Epithelial cell of proximal tubule (primary cell): ENCODE results near the gene LRIG2. TPM values are rescaled to one million over a fixed set of nuclear protein-coding genes. Genes with fewer than 3 reads are reported as not detected.
"Not testable (repeated sequence)": the region's sequence is repeated elsewhere in the genome, so short reads cannot be mapped to it uniquely, and the experiment has no call there.

Source experiments
- DNase-seq: peaks from one replicate; pipeline ENCODE4 v3.0.0-alpha.2; 2011; ENCODE audit warnings: low read depth
- H3K4me3 ChIP-seq: 2 replicates; pipeline ENCODE4 v1.5.1; 2011; ENCODE audit warnings: low read depth, mild to moderate bottlenecking, low read length
- total RNA-seq: library from RNA; depleted of rRNA; stranded (reverse); fragments of >200 nt; gene quantifications from 2 replicates; pipeline ENCODE4 v1.2.3, GENCODE V29; 2015
- TF ChIP-seq, protein P1 (sequence below): conservative IDR thresholded peaks from 2 replicates; pipeline ENCODE4 v1.5.1; 2012; ENCODE audit warnings: low read depth, mild to moderate bottlenecking, low read length

The LRIG2 gene
- total RNA-seq, 1 donor from 2014 or later: 3.9 TPM

- no peak for DNase-seq
- TF ChIP-seq, protein P1, sequence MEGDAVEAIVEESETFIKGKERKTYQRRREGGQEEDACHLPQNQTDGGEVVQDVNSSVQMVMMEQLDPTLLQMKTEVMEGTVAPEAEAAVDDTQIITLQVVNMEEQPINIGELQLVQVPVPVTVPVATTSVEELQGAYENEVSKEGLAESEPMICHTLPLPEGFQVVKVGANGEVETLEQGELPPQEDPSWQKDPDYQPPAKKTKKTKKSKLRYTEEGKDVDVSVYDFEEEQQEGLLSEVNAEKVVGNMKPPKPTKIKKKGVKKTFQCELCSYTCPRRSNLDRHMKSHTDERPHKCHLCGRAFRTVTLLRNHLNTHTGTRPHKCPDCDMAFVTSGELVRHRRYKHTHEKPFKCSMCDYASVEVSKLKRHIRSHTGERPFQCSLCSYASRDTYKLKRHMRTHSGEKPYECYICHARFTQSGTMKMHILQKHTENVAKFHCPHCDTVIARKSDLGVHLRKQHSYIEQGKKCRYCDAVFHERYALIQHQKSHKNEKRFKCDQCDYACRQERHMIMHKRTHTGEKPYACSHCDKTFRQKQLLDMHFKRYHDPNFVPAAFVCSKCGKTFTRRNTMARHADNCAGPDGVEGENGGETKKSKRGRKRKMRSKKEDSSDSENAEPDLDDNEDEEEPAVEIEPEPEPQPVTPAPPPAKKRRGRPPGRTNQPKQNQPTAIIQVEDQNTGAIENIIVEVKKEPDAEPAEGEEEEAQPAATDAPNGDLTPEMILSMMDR: no peak
- no peak overlapping the region for H3K4me3 ChIP-seq
These were observed 26.4 kb upstream of the LRIG2 start for GRCh38 chr1:113046569-113046968.

DNA sequence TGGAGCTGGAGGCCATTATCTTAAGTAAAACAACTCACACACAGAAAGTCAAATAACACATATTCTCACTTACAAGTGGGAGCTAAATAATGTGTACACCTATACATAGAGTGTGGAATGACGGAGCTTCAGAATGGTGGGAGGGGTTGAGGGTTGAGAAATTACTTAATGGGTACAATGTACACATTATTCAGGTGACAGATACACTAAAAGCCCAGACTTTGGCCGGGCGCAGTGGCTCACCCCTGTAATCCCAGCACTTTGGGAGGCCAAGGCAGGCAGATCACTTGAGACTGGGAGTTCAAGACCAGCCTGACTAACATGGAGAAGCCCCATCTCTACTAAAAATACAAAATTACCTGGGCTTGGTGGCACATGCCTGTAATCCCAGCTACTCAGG is 24.9 kb upstream of the LRIG2 start:
- TF ChIP-seq, protein P1: no peak
- no peak overlapping the region for H3K4me3 ChIP-seq
- DNase-seq: no peak

GRCh38 chr1:113053344-113054126 is 19.5 kb upstream of the LRIG2 start:
- DNase-seq: no peak
- TF ChIP-seq, protein P1: no peak
- no peak overlapping the region for H3K4me3 ChIP-seq

- no peak overlapping the region for H3K4me3 ChIP-seq
- no peak for DNase-seq
- TF ChIP-seq, protein P1: no peak
These were observed 17.4 kb upstream of the LRIG2 start for GRCh38 chr1:113055570-113055969.

- DNase-seq: no peak
- TF ChIP-seq, protein P1: peak; percentile 36
- no peak overlapping the region for H3K4me3 ChIP-seq
These were observed 16.0 kb upstream of the LRIG2 start for GRCh38 chr1:113057006-113057405.

DNA sequence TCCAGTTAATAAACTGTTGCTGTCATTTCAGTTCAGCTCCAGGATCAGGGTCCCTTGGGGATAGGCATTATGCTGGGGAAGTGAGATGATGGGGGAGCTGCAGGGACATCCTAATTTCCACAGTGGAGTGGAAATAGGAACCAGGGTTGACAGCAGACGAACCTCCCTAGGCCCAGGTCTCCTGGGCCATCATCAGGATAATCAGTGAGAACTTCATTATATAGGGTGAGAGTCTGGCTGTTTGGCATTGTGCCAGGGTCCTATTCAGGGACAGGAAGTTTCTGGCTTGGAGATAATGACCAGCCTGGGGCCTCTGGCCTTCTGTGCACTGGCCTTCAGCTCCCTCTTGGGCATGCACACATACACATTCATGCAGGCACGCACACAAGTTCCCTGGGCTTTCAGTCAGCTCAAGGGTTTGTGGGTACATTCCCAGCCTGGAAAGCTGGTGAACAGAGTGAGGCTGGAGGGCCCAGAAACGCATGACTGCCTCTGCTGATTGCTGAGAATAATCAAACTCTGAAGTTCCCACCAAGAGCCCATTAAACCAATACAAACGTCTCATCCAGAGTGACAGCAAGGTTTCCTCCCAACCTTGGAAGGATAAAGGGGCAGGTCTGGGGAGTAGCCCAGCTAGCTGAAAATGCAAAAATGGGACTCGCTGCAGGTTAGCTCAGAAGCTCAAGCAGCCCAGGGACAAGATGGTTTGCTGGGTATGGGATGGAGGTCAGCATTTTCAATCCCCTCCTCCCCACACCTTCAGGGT is 13.9 kb upstream of the LRIG2 start:
- DNase-seq: no peak
- H3K4me3 ChIP-seq: no peak overlapping the region
- TF ChIP-seq, protein P1: no peak

- not testable (repeated sequence) for DNase-seq, H3K4me3 ChIP-seq
These were observed 9.5 kb upstream of the LRIG2 start for GRCh38 chr1:113063456-113063855.
